HS-5 (cell line): Measurements from ENCODE around the gene PFAS.
"Not testable (repeated sequence)": the region's sequence is repeated elsewhere in the genome, so short reads cannot be mapped to it uniquely, and the experiment has no call there.

Source experiments
- DNase-seq: peaks from one replicate; pipeline ENCODE4 v3.0.0-alpha.2; 2012; ENCODE audit warnings: low read depth

The PFAS gene, protein sequence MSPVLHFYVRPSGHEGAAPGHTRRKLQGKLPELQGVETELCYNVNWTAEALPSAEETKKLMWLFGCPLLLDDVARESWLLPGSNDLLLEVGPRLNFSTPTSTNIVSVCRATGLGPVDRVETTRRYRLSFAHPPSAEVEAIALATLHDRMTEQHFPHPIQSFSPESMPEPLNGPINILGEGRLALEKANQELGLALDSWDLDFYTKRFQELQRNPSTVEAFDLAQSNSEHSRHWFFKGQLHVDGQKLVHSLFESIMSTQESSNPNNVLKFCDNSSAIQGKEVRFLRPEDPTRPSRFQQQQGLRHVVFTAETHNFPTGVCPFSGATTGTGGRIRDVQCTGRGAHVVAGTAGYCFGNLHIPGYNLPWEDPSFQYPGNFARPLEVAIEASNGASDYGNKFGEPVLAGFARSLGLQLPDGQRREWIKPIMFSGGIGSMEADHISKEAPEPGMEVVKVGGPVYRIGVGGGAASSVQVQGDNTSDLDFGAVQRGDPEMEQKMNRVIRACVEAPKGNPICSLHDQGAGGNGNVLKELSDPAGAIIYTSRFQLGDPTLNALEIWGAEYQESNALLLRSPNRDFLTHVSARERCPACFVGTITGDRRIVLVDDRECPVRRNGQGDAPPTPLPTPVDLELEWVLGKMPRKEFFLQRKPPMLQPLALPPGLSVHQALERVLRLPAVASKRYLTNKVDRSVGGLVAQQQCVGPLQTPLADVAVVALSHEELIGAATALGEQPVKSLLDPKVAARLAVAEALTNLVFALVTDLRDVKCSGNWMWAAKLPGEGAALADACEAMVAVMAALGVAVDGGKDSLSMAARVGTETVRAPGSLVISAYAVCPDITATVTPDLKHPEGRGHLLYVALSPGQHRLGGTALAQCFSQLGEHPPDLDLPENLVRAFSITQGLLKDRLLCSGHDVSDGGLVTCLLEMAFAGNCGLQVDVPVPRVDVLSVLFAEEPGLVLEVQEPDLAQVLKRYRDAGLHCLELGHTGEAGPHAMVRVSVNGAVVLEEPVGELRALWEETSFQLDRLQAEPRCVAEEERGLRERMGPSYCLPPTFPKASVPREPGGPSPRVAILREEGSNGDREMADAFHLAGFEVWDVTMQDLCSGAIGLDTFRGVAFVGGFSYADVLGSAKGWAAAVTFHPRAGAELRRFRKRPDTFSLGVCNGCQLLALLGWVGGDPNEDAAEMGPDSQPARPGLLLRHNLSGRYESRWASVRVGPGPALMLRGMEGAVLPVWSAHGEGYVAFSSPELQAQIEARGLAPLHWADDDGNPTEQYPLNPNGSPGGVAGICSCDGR (N-terminal part only)

GRCh38 chr17:8248751-8249607 is at the start of gene PFAS:
TSS of gene PFAS (plus strand) at chr17:8249289. CDS start at chr17:8253938, 4,649 bp downstream.
- peak; percentile 68 for DNase-seq

- DNase-seq, result no peak
Observed at GRCh38 chr17:8204761-8205555, 44.1 kb upstream of the PFAS start.

- DNase-seq, result no peak
Observed at GRCh38 chr17:8206536-8206935, 42.6 kb upstream of the PFAS start.

GRCh38 chr17:8209907-8210760 is 39.0 kb upstream of the PFAS start, which contains the start of gene AURKB:
TSS of gene AURKB (minus strand) at chr17:8210575. CDS start at chr17:8210224, 351 bp downstream.
- DNase-seq, result peak; percentile 83

- DNase-seq, result no peak
Observed at GRCh38 chr17:8210761-8211458, 38.2 kb upstream of the PFAS start.

DNA sequence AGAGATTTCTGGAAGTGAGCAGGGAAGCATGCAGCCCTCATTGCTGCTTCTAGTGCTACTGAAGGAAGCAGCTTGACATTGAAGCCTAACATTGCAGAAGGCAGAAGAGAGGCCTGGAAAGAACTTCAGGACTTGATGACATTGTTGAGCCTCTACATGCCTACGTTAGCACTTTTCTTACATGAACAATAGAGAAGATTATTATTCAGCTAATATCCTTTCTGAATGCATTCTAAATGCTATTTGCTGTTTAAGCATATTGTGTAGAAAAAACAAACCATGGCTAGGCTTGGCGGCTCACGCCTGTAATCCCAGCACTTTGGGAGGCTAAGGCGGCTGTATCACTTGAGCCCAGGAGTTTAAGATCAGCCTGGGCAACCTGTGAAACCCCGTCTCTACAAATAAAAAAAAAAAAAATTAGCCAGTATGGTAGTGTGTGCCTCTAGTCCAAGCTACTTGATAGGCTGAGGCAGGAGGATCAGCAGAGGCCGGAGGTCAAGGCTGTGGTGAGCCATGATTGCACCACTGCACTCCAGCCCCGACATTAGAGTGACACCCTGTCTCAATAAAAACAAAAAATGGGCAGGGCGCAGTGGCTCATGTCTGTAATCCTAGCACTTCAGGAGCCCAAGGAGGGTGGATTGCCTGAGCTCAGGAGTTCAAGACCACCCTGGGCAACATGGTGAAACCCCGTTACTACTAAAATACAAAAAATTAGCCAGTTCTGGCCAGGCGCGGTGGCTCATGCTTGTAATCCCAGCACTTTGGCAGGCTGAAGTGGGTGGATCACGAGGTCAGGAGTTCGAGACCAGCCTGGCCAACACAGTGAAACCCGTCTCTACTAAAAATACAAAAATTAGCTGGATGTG is 36.5 kb upstream of the PFAS start:
- no peak for DNase-seq

GRCh38 chr17:8214000-8214399 is 35.1 kb upstream of the PFAS start:
- not testable (repeated sequence) for DNase-seq

GRCh38 chr17:8220783-8221662 is 28.1 kb upstream of the PFAS start:
- DNase-seq, result peak; percentile 92

GRCh38 chr17:8221663-8222379 is 27.3 kb upstream of the PFAS start:
- DNase-seq, result peak; percentile 95

DNA sequence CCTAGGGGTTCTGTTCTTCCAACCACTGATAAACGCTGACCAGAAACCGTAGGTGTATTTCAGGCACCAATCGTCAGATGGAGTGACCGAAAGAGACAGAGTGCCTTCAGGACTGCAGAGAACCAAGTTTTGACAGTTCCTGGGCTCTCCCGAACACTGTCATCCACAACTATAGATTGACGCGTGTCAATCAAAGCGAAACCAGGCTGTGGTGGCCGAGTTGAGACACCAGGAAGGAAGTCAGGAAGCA is 26.8 kb upstream of the PFAS start:
- DNase-seq, result no peak

- DNase-seq, result peak; percentile 93
Observed at GRCh38 chr17:8222630-8223355, 26.3 kb upstream of the PFAS start.

- no peak for DNase-seq
Observed at GRCh38 chr17:8223356-8224126, 25.5 kb upstream of the PFAS start.

- no peak for DNase-seq
Observed at GRCh38 chr17:8224891-8225812, 23.9 kb upstream of the PFAS start.
